PC-3 (cell line): ENCODE data around the gene SPEF1. TPM values are rescaled to one million over a fixed set of nuclear protein-coding genes. Genes with fewer than 3 reads are reported as not detected.

Source experiments
- ATAC-seq: fragments of 200-7000 bp; cut with Tn5 transposase; 2 replicates; pipeline ENCODE4 v1.9.1; 2020; ENCODE audit warnings: mild to moderate bottlenecking, moderate library complexity
- BruUV-seq: library from RNA; stranded (reverse); fragments of 400-500 nt; replicated peaks from 2 replicates; lab custom pipeline; 2021; lab: Mats Ljungman, UMichigan
- CTCF ChIA-PET: fragments of 300-600 bp; sonication (Branson Sonifier 250); formaldehyde crosslinking; loops from one replicate; lab custom pipeline; 2022; ENCODE audit warnings: antibody characterized with exemption; lab: Charles Lee
- POLR2A ChIA-PET: fragments of 300-600 bp; sonication (Branson Sonifier 250); formaldehyde crosslinking; loops from one replicate; lab custom pipeline; 2022; ENCODE audit warnings: antibody characterized with exemption; ENCODE audit not compliant: unreplicated experiment; lab: Charles Lee
- DNase-seq: peaks from one replicate; pipeline ENCODE4 v3.0.0-alpha.2; 2015
- H2AFZ ChIP-seq: fragments of 300-600 bp; sonication (generic); 2 replicates; pipeline ENCODE4 v1.6.0; 2016; ENCODE audit warnings: antibody characterized with exemption, low read length
- H3F3A ChIP-seq: fragments of 300-600 bp; sonication (generic); one replicate; pipeline ENCODE4 v1.6.0; 2017; ENCODE audit warnings: antibody characterized with exemption, low read length, control low read depth, mild to moderate bottlenecking; ENCODE audit not compliant: unreplicated experiment
- H3K27ac ChIP-seq: fragments of 300-600 bp; sonication (generic); 2 replicates; pipeline ENCODE4 v1.5.1; 2016; ENCODE audit warnings: mild to moderate bottlenecking, low read length
- H3K27me3 ChIP-seq: fragments of 300-600 bp; sonication (generic); 2 replicates; pipeline ENCODE4 v1.6.1; 2016; ENCODE audit warnings: low read length, mixed read lengths
- H3K36me3 ChIP-seq: fragments of 300-600 bp; sonication (generic); 2 replicates; pipeline ENCODE4 v1.6.1; 2016; ENCODE audit warnings: low read depth, mixed run types, low read length, mixed read lengths
- H3K4me1 ChIP-seq: fragments of 300-600 bp; sonication (generic); 2 replicates; pipeline ENCODE4 v1.5.1; 2016; ENCODE audit warnings: low read length; ENCODE audit not compliant: insufficient read depth
- H3K4me2 ChIP-seq: fragments of 300-600 bp; sonication (generic); 2 replicates; pipeline ENCODE4 v1.6.0; 2016; ENCODE audit warnings: low read length
- H3K4me3 ChIP-seq: fragments of 300-600 bp; sonication (generic); 2 replicates; pipeline ENCODE4 v1.5.1; 2016; ENCODE audit warnings: mild to moderate bottlenecking, low read length, mixed read lengths
- H3K79me2 ChIP-seq: fragments of 300-600 bp; sonication (generic); 2 replicates; pipeline ENCODE4 v1.6.1; 2017; ENCODE audit warnings: low read length, mixed read lengths
- H3K9ac ChIP-seq: fragments of 300-600 bp; sonication (generic); 2 replicates; pipeline ENCODE4 v1.6.0; 2016; ENCODE audit warnings: mild to moderate bottlenecking, low read length
- H3K9me2 ChIP-seq: fragments of 300-600 bp; sonication (generic); replicated peaks from 2 replicates; pipeline ENCODE4 v1.6.1; 2016; ENCODE audit warnings: mixed run types, low read length, mixed read lengths
- H3K9me3 ChIP-seq: fragments of 300-600 bp; sonication (generic); 2 replicates; pipeline ENCODE4 v1.6.1; 2016; ENCODE audit warnings: low read length, mixed read lengths
- H4K20me1 ChIP-seq: fragments of 300-600 bp; sonication (generic); 2 replicates; pipeline ENCODE4 v1.6.1; 2016; ENCODE audit warnings: low read length, mixed read lengths
- CTCF ChIP-seq: fragments of 300-600 bp; sonication (generic); conservative IDR thresholded peaks from 2 replicates; pipeline ENCODE4 v1.5.1; 2017; ENCODE audit warnings: antibody characterized with exemption, low read depth, mild to moderate bottlenecking, low read length
- EZH2 ChIP-seq: fragments of 300-600 bp; sonication (generic); IDR thresholded peaks from one replicate; pipeline ENCODE4 v1.6.1; 2017; ENCODE audit warnings: antibody characterized with exemption, mild to moderate bottlenecking, low read length; ENCODE audit not compliant: unreplicated experiment
- EZH2phosphoT487 ChIP-seq: fragments of 300-600 bp; sonication (generic); IDR thresholded peaks from 2 replicates; pipeline ENCODE4 v1.6.1; 2018; ENCODE audit warnings: mild to moderate bottlenecking, antibody characterized with exemption, low read length, borderline replicate concordance
- intact Hi-C: fragments of 100-400 bp; cut with micrococcal nuclease; formaldehyde crosslinking; loops from 2 replicates; pipeline ENCODE4 v1.9.0; 2023
- total RNA-seq: library from RNA; depleted of rRNA; stranded (reverse); fragments of >200 nt; gene quantifications from 2 replicates; pipeline ENCODE4 v1.2.3, GENCODE V29; 2014

The SPEF1 gene
- total RNA-seq, 1 experiment from 2014 or later = 2.0 TPM

- Histone ChIP-seq H3K4me1 (peaks cover 38% of the 10 kb centered on the region), H3K4me3 (peak overlapping the region; percentile 98; the same call in 1 of the 2 replicates), H3F3A (no peaks in the 10 kb centered on the region), H3K9ac (no peak overlapping the region), H3K4me2 (peak overlapping the region; percentile 100), H3K9me2 (no peaks in the 10 kb centered on the region), H2AFZ (no peak overlapping the region), H3K79me2 (peaks cover 49% of the 10 kb centered on the region), H3K36me3 (peaks cover 7% of the 10 kb centered on the region; the same call in 1 of the 2 replicates), H4K20me1 (peaks cover 15% of the 10 kb centered on the region), H3K9me3 (no peaks in the 10 kb centered on the region), H3K27me3 (no peaks in the 10 kb centered on the region), H3K27ac (no peak overlapping the region)
- ChIA-PET CTCF (no interaction called here), POLR2A (interaction anchor here (0.6 kb wide), 2 partner anchors 11 to 21 kb away, joined by 3 to 4 read pairs; partner anchors contain the start of gene CENPB)
- no TSS peak for BruUV-seq
- TF ChIP-seq EZH2phosphoT487 (no peak), EZH2 (no peak), CTCF (no peak)
- DNase-seq = no peak
- intact Hi-C loops = loop anchor here (5.0 kb wide), 2 partner anchors 43 to 88 kb away; no protein-coding TSS in a partner anchor
- ATAC-seq = no peak
These were observed 15.9 kb downstream of the SPEF1 start for GRCh38 chr20:3765171-3765882.

- H3K9ac ChIP-seq = no peak overlapping the region
- no peak overlapping the region for H3K4me3 ChIP-seq
- ChIA-PET POLR2A (interaction anchor here (0.6 kb wide), 1 partner anchor 22 kb away, joined by 3 read pairs; the partner anchor contains the start of gene CENPB), CTCF (no interaction called here)
- no TSS peak for BruUV-seq
- intact Hi-C loops = loop anchor here (5.0 kb wide), 2 partner anchors 42 to 87 kb away; no protein-coding TSS in a partner anchor
- ATAC-seq (no peak), DNase-seq (no peak)
- H3K4me1 ChIP-seq = peaks cover 33% of the 10 kb centered on the region
- H3F3A ChIP-seq = no peaks in the 10 kb centered on the region
- TF ChIP-seq EZH2phosphoT487 = no peak
- TF ChIP-seq CTCF = no peak
- TF ChIP-seq EZH2 = no peak
- H3K27me3 ChIP-seq = no peaks in the 10 kb centered on the region
- H3K9me2 ChIP-seq = no peaks in the 10 kb centered on the region
- H3K36me3 ChIP-seq = peaks cover 9% of the 10 kb centered on the region; the same call in 1 of the 2 replicates
- peaks cover 53% of the 10 kb centered on the region for H3K79me2 ChIP-seq
- no peaks in the 10 kb centered on the region for H3K9me3 ChIP-seq
- H4K20me1 ChIP-seq = peaks cover 15% of the 10 kb centered on the region
- H3K4me2 ChIP-seq = 0 out of 2 replicates have a peak overlapping the region, but pooled peaks have one; percentile 100
- no peak overlapping the region for H2AFZ ChIP-seq
- H3K27ac ChIP-seq = no peak overlapping the region
These were observed 16.6 kb downstream of the SPEF1 start for GRCh38 chr20:3764659-3765058.
